GM21360 (cell line): Measurements from ENCODE around the gene WDR90.

ENCODE experiments used
- ATAC-seq: cut with Tn5 transposase; IDR thresholded peaks from one replicate; pipeline ENCODE4 v1.9.1; 2021; ENCODE audit warnings: mild to moderate bottlenecking, moderate library complexity; ENCODE audit not compliant: unreplicated experiment

Gene WDR90

DNA sequence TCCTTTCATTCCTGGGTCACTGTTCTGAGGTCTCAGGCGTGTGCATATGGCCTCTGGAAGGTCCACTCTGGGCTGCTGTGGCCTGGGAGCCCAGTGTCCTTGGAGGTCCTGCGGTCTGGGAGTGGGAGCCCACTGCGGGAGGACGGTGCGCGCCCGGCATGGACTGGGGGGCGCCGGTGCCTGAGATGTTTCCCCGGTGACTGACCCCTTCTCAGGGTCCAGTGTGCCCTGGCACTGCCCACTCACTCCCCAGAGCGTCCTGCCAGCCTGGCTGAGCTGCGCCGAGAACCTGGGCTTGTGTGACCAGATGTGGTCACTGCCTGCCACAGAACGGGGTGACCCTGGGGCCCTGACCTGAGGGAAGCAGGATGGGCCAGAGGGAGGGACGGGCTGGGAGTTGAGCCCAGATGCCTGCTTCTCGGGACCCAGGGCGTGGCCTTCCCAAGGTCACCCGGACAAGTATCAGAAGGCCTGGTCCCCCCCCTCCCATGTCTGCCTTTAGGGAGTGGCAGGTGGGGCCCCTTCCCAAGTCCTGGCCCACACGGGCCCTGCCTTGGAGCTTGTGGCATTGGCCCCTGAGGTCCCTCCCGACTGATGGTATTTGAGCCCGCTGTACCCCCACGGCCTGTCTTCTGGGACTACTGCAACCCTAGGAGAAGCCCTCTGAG is 25.2 kb downstream of the WDR90 start:
- no peak for ATAC-seq

DNA sequence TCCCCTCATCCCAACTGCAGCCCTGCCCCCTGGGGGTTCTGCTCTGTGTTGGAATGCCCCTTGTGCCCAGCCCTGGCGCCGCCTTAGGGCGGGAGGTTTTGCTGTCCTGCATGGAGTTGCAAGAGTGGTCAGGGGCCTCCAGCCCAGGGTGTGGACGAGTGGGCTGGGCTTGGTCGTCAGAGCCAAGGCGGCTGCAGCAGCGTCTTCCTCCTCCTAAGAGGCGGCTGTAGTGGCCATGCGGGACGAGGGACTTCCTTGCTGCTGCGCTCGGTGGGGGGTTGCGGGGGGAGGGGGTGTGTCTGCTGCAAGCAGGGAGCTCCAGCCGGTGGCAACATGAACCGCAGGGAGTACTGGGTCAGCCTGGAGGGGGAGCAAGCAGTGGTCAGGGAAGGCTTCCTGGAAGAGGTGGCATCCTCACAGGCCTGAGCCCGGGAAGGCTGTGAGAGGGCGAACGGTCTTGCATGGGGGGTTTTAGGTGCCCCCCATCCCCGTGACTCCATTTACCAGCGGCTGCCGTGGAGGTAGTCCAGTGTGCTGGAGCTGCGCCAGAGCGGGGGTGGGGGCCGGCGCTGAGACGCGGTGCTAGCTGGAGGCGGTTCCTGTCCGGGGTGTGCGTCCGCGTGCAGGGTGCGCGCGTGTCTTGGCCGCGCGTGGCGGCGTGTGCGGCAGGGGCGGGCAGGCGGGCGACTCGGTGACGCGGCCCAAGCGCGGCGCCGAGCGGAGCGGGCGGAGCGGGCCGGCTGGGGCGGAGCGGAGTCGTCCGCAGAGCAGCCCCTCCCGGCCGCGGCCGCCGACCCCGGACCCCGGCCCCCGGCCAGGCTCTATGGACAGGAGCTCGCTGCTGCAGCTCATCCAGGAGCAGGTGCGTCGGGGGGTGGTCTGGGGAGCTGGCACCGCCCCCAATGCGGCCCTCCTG is 26.1 kb downstream of the WDR90 start, which contains the start of gene RHBDL1:
Gene RHBDL1 (plus strand): TSS at position 704 of the 916 bp plus-strand sequence. CDS start 120 bp downstream, at position 824.
- ATAC-seq = no peak

DNA sequence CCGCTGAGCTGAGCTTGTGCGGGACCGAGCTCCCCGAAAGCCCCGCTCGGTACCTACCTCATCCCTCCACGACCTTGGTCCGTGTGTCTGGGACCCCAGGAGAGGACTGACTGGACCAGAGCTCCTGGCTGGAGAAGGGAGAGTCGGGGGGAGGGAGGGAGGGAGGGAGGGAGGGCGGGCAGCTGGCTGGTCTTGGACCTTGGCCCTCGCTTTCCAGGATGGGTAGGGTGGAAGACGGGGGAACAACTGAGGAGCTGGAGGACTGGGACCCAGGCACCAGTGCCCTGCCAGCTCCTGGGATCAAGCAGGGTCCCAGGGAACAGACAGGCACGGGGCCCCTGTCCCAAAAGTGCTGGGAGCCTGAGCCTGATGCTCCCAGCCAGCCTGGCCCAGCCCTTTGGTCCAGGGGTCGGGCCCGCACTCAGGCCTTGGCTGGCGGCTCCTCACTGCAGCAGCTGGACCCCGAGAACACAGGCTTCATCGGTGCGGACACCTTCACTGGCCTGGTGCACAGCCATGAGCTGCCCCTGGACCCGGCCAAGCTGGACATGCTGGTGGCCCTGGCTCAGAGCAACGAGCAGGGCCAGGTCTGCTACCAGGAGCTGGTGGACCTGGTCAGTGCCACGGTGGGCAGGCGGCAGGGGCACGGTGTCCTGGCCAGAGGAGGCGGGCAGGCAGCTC is 26.9 kb downstream of the WDR90 start:
- no peak for ATAC-seq

DNA sequence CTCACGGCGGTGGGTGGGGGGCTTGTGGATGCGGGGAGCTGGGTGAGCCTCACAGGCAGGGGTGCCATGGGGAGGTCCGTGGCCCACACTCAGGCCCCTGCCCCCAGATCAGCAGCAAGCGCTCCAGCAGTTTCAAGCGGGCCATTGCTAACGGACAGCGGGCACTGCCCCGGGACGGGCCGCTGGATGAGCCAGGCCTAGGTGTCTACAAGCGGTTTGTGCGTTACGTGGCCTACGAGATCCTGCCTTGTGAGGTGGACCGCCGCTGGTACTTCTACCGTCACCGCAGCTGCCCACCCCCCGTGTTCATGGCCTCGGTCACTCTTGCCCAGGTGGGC is 27.4 kb downstream of the WDR90 start:
- ATAC-seq = no peak

DNA sequence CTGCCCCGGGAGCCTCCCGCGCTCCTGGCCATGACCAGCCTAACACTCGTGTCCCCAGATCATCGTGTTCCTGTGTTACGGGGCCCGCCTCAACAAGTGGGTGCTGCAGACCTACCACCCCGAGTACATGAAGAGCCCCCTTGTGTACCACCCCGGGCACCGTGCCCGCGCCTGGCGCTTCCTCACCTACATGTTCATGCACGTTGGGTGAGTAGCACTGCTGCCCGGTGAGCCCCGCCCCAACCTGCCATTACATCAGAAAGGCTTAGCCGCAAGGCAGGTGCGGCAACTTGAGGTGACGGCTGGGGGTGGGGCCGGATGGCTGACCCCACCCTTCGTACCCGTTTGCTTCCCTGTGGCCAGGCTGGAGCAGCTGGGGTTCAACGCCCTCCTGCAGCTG is 27.7 kb downstream of the WDR90 start:
- ATAC-seq = no peak

DNA sequence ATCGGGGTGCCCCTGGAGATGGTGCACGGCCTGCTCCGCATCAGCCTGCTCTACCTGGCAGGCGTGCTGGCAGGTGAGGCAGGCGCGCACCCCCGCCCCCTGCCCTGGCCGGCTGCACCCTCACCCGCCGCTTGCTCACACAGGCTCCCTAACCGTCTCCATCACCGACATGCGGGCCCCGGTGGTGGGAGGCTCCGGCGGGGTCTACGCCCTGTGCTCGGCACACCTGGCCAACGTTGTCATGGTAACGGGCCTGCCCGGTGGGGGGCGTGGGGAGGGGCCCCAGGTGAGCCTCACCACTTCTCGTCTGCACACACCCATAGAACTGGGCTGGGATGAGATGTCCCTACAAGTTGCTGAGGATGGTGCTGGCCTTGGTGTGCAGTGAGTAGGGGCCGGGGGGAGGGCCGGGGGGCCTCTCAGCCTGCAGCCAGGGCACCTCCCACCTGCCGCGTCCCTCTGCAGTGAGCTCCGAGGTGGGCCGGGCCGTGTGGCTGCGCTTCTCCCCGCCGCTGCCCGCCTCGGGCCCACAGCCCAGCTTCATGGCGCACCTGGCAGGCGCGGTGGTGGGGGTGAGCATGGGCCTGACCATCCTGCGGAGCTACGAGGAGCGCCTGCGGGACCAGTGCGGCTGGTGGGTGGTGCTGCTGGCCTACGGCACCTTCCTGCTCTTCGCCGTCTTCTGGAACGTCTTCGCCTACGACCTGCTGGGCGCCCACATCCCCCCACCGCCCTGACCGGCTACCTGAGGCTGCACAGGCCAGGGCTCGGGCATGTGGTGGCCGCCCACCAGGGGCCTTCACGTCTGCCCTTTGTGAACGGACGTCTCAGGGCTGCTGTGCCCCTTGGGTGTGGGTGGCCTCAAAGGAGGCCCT is 28.4 kb downstream of the WDR90 start:
- no peak for ATAC-seq

DNA sequence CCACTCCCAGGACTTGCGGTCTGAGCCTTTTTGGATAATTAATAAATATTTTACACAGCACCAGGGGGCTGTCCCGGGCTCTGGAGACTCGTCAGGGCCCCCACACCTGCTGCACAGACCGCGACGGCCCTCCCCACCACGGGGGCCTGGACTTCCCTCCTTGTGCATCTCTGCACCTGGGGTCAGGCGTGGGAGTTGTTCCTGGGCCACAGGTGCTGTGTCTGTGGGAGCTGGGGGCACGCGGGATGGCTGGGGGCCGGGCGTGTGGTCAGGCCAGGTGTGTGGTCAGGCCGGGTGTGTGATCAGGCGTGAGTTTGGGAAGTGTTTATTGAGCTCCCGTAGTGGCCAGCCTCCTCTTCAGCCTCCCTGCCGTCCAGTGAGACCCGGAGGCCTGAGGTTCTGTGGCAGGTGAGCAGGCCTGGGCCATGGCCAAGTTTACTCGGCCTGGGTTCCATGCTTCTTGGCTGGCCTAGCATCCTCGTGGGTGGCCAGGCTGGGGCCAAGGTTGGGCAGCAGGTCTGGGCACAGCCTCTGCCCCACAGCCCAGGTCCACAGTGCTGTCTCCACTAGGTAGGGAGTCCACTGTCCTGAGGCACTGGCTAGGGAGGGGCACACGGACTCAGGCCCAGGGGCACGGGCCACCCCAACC is 29.2 kb downstream of the WDR90 start:
- no peak for ATAC-seq

DNA sequence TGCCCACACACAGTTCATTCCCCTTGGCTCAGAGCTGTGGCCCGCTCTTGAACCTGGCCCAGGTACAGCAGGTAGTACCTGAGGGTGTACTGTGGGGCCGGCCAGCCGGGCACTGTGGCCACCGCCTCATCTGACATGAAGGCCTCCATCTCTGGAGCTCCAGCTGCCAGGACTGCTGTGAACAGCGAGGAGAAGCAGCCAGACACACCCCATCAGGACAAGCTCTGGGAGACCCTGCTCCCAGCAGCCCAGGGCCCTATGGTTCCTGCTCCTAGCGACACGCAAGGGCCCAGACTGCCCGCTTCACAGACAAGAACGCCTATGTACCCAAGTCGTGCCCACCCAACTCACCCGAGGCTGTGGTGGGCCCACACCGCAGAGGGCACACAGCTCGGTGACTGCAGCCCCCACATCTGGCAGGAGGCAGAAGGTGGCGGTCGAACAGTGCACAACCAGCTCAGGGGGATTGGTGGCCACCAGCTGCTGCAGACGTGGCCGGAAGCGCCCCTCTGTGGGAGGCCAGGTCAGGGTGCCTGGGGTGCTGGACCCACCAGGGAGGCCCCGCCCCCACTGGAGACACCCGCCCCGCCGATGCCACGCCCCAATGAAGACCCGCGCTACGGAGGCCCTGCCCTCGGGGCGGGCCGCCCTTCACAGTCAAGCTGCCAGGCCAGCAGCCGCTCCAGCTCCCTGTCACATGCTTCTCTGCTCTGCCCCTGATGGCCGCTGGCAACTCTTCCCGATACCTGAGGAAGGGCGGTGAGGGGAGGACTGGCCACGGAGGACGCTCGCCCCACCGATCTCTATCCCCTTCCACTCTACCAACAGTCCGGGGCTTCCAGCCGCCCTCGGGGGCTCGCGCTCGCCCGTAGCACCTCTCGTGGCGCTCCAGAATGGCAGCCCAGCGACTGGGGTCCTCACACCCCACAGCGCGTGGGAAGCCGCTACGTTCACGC is 30.0 kb downstream of the WDR90 start:
- no peak for ATAC-seq

DNA sequence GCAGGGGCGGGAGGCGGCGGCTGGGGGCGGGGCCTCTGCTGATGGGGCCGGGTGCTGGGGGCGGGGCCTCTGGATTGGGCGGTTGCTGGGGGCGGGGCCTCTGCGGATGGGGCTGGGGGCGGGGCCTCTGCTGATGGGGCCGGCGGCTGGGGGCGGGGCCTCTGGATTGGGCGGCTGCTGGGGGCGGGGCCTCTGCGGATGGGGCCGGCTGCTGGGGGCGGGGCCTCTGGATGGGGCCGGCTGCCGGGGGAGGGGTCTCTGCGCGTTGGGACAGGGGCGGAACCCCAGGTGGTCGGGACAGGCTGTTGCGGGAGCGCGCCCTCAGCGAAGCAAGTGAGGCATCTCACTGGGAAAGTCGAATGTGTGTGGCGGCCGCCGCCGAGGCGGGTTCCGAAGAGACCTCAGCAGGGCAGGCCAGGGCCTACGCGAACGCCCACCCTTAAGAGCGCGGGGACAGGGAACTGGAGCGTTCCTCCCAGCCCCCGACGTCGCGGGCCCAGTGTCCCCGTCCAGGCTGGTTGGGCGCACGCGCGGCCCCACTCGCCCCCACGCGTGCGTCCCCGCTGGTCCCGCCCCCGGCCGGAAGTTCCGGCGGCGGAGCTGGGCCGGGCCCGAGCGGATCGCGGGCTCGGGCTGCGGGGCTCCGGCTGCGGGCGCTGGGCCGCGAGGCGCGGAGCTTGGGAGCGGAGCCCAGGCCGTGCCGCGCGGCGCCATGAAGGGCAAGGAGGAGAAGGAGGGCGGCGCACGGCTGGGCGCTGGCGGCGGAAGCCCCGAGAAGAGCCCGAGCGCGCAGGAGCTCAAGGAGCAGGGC is 30.9 kb downstream of the WDR90 start, which contains the start of gene STUB1:
Gene STUB1 (plus strand): TSS at position 597 of the 811 bp plus-strand sequence. CDS start 116 bp downstream, at position 713.
- ATAC-seq = peak; percentile 31

DNA sequence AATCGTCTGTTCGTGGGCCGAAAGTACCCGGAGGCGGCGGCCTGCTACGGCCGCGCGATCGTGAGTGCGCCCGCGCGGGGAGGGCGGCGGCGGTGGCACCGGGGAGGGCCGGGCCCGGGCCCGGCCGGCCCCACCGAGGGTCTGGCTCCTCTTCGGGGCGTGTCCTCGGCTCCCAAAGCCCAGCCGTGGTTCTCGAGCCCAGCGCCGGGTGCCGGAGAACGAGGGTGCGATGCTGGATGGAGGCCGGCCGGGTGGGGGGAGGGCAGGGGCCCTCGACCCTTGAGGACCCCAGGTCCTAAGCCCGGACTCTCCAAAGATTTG is 31.4 kb downstream of the WDR90 start:
- peak; percentile 0 for ATAC-seq

DNA sequence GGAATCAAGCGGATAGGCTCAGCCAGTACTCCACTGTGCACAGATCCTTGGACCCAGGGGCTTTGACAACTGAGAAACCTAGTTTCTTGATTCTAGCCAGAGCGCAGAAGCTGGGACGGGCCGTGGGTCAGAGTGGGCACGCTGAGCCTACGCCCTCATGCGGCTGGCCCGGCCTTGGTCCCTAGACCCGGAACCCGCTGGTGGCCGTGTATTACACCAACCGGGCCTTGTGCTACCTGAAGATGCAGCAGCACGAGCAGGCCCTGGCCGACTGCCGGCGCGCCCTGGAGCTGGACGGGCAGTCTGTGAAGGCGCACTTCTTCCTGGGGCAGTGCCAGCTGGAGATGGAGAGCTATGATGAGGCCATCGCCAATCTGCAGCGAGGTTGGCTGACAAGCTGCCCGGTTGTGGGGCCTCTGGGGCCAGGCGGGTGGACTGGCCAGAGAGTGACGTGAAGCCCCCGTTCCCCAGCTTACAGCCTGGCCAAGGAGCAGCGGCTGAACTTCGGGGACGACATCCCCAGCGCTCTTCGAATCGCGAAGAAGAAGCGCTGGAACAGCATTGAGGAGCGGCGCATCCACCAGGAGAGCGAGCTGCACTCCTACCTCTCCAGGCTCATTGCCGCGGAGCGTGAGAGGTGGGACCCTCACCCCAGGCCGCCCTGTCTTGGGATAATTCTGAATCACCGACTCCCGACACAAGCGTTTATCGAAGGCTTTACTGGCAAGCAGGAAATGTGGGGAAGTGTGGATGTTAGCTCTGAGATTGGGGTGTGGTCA is 32.0 kb downstream of the WDR90 start:
- no peak for ATAC-seq

DNA sequence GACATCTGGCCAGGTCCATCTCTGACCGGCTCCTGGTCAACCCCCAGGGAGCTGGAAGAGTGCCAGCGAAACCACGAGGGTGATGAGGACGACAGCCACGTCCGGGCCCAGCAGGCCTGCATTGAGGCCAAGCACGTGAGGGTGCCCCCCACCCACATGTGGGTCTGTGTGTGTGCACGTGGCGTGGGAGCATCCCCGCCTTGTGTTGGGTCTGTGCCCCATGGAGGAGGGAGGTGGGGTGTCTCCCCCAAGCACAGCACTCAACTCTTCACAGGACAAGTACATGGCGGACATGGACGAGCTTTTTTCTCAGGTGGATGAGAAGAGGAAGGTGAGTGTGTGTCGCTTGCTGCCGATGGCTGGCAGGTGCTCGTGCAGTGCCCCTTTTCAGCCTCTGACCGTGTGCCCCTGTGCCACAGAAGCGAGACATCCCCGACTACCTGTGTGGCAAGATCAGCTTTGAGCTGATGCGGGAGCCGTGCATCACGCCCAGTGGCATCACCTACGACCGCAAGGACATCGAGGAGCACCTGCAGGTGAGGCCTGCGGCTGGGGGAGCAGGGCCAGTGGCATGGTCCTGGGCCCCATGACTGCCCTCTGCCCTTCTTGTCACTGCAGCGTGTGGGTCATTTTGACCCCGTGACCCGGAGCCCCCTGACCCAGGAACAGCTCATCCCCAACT is 32.7 kb downstream of the WDR90 start:
- no peak for ATAC-seq

DNA sequence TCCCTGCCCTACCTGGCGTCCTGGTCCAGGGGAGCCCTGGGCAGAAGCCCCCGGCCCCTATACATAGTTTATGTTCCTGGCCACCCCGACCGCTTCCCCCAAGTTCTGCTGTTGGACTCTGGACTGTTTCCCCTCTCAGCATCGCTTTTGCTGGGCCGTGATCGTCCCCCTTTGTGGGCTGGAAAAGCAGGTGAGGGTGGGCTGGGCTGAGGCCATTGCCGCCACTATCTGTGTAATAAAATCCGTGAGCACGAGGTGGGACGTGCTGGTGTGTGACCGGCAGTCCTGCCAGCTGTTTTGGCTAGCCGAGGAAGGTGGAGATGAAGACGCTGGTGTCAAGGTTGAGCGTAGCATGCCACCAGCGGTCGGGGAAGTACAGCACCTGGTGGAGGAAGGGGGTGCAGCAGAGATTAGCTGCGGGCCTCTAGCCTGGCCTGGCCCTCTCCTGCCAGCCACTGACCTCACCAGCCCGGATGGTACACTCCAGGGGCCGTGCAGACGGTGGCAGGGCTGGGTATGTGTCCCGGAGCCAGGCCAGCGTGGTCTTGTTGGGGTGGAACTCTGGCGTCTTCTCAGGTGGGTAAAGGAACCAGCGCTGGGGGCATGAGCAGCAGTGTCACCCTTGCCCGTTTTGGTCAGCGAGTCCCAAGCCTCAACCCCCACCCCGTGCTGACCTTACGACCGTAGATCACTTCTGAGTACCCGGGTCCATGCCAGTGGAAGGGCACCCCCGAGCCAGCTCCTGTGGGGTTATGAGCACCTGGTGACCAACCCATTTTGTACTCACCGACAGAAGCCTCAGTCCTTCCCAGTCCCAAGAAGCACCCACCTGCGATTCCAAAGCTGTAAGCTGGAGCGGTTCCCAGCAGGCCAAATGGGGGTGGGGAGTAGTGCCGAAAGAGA is 33.6 kb downstream of the WDR90 start:
- no peak for ATAC-seq

DNA sequence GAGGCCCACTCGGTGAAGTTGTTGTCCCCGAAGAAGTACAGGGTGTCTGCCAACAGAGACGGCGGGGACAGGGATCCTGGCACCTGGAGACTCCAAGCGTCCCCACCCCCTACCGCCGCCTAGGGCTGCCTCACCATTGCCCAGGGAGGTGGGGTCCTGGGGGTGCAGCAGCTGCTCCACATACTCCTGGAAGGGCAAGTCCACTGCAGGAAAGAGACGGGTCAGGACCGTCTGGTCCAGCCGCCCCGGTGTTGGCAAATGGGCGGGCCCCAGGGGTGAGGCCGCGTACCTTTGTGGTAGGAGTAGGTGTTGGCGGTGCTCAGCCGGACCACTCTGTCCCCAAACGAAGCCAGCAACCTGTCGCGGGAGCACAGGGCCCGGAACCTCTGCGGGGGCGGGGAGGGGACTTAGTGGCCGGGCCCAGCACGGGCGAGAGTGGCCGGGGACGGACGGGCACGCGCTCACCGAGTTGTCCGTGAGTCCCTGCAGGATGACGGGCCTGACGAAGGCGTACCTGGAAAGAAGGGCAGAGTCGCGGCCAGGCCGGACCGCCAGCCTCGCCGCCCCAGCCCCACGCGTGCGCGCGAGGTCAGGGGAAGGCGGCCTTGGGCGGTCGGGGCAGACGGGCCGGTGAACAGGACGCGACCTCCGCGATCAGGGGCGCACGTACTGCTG is 34.4 kb downstream of the WDR90 start:
- ATAC-seq = no peak

DNA sequence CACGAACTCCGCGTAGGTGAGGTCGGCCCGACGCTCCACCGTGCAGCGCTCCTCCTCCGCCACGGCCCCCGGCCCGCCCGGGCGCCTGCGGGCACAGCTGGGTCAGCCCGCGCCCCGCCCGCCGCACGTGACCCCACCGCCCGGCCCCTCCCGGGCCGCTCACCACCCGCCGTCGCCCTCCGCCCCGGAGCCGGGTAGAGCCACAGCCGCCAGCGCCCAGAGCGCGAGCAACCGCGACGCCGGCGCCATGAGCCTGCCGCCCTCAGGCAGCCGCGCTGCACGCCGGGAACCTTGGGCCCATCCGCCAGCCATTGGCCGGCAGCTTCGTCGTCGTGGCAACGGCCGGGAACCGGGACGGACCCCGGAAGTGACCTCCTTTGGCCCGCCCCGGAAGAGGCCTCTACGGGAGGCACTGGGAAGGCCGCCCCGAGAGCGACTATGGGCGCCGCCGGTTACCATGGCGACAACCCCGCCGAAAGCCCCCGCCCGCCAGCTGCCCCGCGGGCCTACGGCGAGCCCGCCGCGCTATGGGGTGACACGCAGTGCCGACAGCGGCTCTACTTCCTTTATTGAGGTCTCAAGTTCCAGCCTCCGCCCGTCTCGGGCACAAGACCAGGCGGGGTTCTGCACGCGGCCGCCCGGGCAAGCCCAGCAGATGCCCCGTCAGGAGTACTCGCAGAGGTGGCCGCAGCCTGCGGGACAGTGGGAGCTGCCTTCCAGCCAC is 35.1 kb downstream of the WDR90 start, which contains the start of gene JMJD8:
Gene JMJD8 (minus strand): TSS at position 264 of the 724 bp plus-strand sequence. CDS start 15 bp downstream, at position 249.
- ATAC-seq = peak; percentile 62
